KMS-11 (cell line): ENCODE results near the gene KCNJ16.

Experiments used
- H2AFZ ChIP-seq: fragments of 200-600 bp; sonication (generic); 2 replicates; pipeline ENCODE4 v1.6.1; 2016; ENCODE audit warnings: antibody characterized with exemption, mixed run types, low read depth
- H3K27ac ChIP-seq: fragments of 200-600 bp; sonication (generic); 2 replicates; pipeline ENCODE4 v1.6.1; 2016; ENCODE audit warnings: mild to moderate bottlenecking, mixed run types
- H3K27me3 ChIP-seq: fragments of 200-600 bp; sonication (generic); 2 replicates; pipeline ENCODE4 v1.6.1; 2017; ENCODE audit warnings: mild to moderate bottlenecking, low read depth, mixed run types, moderate library complexity; ENCODE audit not compliant: insufficient read depth
- H3K36me3 ChIP-seq: fragments of 200-600 bp; sonication (generic); 2 replicates; pipeline ENCODE4 v1.6.1; 2017; ENCODE audit warnings: mild to moderate bottlenecking, mixed run types; ENCODE audit not compliant: insufficient read depth
- H3K4me1 ChIP-seq: fragments of 200-600 bp; sonication (generic); 2 replicates; pipeline ENCODE4 v1.6.1; 2016; ENCODE audit warnings: mild to moderate bottlenecking, low read depth, mixed run types; ENCODE audit not compliant: poor library complexity, severe bottlenecking
- H3K4me2 ChIP-seq: fragments of 200-600 bp; sonication (generic); 2 replicates; pipeline ENCODE4 v1.7.0; 2016; ENCODE audit warnings: mild to moderate bottlenecking, mixed run types
- H3K4me3 ChIP-seq: fragments of 200-600 bp; sonication (generic); IDR thresholded peaks from 2 replicates; pipeline ENCODE4 v1.6.1; 2017; ENCODE audit warnings: low read depth, low read length, mixed read lengths; ENCODE audit not compliant: insufficient read depth
- H3K79me2 ChIP-seq: fragments of 200-600 bp; sonication (generic); 2 replicates; pipeline ENCODE4 v1.6.1; 2016; ENCODE audit warnings: low read depth, mixed run types; ENCODE audit not compliant: insufficient read depth
- H3K9ac ChIP-seq: fragments of 200-600 bp; sonication (generic); 2 replicates; pipeline ENCODE4 v1.6.1; 2016; ENCODE audit warnings: mild to moderate bottlenecking, mixed run types
- H4K20me1 ChIP-seq: fragments of 200-600 bp; sonication (generic); 2 replicates; pipeline ENCODE4 v1.6.1; 2016; ENCODE audit warnings: mild to moderate bottlenecking, mixed run types; ENCODE audit not compliant: insufficient read depth
- TF ChIP-seq, protein P1 (sequence below): fragments of 200-600 bp; sonication (generic); conservative IDR thresholded peaks from 2 replicates; pipeline ENCODE4 v1.6.1; 2017; ENCODE audit warnings: low read depth, mild to moderate bottlenecking, antibody characterized with exemption, low read length, moderate library complexity, mixed read lengths

KCNJ16 gene

DNA sequence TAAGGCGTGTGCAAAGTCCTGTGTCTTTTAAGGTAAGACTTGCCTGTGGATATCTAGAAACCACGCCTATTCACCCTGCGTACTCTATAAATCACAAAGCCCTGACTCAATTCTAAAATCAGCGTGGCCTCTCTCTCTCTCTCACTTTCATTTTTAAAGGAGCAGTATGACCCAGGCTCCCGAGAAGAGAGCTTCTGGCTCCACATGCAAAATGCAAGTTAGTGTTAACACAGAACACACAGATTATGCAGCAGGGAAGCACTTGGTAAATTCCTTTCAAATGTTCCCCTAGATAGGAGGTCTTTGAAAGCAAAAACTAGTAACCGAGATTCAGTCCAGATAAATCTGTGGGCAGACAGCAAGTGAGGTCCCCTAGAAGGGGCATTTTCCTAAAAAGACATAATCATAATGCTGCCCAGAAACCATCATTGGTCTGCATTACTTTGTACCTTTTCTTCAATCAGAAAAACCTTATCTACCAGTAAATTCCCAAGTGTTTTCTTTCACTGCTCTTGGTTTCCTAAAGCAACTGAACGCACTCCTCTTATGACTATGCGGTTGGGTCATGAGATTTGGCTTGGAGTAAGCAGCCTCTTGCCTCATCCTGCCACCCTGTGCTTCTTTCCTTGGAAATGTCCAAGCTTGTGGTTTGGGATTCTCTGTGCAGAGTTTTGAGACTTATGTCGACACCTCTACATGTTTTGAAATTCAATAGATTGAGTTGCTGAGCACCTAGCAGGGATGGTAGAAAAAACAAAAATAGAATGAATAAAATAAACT, 62.6 kb downstream of the KCNJ16 start:
- Histone ChIP-seq H3K79me2 (no peaks in the 10 kb centered on the region), H3K27me3 (no peaks in the 10 kb centered on the region), H3K4me3 (no peak overlapping the region), H3K4me1 (peaks cover 12% of the 10 kb centered on the region), H3K27ac (no peak overlapping the region), H3K4me2 (peak overlapping the region; percentile 57), H4K20me1 (no peaks in the 10 kb centered on the region), H3K36me3 (no peaks in the 10 kb centered on the region), H2AFZ (peak overlapping the region; percentile 56), H3K9ac (no peak overlapping the region)
- TF ChIP-seq, protein P1, sequence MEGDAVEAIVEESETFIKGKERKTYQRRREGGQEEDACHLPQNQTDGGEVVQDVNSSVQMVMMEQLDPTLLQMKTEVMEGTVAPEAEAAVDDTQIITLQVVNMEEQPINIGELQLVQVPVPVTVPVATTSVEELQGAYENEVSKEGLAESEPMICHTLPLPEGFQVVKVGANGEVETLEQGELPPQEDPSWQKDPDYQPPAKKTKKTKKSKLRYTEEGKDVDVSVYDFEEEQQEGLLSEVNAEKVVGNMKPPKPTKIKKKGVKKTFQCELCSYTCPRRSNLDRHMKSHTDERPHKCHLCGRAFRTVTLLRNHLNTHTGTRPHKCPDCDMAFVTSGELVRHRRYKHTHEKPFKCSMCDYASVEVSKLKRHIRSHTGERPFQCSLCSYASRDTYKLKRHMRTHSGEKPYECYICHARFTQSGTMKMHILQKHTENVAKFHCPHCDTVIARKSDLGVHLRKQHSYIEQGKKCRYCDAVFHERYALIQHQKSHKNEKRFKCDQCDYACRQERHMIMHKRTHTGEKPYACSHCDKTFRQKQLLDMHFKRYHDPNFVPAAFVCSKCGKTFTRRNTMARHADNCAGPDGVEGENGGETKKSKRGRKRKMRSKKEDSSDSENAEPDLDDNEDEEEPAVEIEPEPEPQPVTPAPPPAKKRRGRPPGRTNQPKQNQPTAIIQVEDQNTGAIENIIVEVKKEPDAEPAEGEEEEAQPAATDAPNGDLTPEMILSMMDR = no peak

DNA sequence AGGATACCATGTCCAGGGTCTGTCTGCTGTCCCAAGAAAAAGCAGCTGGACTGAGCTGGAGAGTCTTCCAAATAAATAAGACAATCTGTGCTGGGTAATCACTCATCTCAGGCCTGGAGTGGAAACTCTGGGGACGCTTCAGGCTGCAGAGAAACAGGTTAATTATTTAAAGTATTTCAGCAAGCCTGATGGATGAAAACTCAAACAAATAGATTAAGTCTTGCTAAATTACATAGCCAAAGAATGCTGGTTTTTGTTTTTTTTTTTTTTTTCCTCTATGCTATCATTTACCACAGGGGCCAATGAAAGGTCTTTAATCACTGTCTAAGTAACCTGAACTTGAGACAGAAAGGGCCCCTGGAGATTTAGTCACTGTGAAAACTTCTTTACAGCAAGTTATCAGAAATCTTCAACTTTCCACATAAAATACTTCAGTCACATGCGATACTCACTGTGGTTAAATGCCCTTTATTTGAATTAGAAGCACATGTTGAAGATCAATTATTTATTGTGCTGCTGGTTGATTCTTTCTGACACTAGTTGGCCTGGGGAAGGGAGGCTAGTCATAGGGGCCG, 63.4 kb downstream of the KCNJ16 start:
- no peaks in the 10 kb centered on the region for H3K79me2 ChIP-seq
- no peaks in the 10 kb centered on the region for H3K36me3 ChIP-seq
- no peaks in the 10 kb centered on the region for H4K20me1 ChIP-seq
- H3K27ac ChIP-seq = no peak overlapping the region
- no peak overlapping the region for H3K9ac ChIP-seq
- no peak overlapping the region; the same call in 1 of the 2 replicates for H3K4me2 ChIP-seq
- no peak overlapping the region for H2AFZ ChIP-seq
- no peak overlapping the region for H3K4me3 ChIP-seq
- H3K27me3 ChIP-seq = no peaks in the 10 kb centered on the region
- TF ChIP-seq, protein P1 = no peak
- H3K4me1 ChIP-seq = peaks cover 12% of the 10 kb centered on the region

DNA sequence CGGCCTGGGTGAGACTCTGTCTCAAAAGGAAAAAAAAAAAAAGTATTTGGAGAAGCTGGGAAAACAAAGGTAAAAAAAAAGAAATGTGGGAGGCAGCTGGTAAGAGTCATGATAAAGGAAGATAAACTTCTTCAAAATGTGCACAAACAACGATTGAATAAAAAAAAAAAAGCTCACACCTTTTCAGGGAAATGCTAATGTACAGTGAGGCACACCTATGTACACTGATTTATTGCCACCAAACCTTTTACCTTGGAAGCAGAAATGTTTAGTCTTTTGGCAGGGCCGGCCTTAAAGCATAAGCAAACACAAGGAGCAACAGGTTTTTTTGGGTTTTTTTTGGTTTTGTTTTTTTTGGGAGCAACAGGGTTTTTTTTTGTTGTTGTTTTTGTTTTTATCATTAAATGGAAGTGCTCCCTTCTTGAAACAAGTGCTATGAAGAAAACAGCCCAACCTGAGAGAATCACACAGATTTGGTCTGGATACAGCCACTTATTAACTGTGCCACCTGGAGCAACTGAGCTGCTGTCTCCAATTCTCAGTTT, 64.5 kb downstream of the KCNJ16 start:
- Histone ChIP-seq H3K9ac (no peak overlapping the region), H2AFZ (no peak overlapping the region), H4K20me1 (no peaks in the 10 kb centered on the region), H3K36me3 (no peaks in the 10 kb centered on the region), H3K27ac (no peak overlapping the region), H3K4me2 (no peak overlapping the region), H3K4me1 (peaks cover 12% of the 10 kb centered on the region), H3K4me3 (no peak overlapping the region), H3K27me3 (no peaks in the 10 kb centered on the region), H3K79me2 (no peaks in the 10 kb centered on the region)
- TF ChIP-seq, protein P1 = no peak

DNA sequence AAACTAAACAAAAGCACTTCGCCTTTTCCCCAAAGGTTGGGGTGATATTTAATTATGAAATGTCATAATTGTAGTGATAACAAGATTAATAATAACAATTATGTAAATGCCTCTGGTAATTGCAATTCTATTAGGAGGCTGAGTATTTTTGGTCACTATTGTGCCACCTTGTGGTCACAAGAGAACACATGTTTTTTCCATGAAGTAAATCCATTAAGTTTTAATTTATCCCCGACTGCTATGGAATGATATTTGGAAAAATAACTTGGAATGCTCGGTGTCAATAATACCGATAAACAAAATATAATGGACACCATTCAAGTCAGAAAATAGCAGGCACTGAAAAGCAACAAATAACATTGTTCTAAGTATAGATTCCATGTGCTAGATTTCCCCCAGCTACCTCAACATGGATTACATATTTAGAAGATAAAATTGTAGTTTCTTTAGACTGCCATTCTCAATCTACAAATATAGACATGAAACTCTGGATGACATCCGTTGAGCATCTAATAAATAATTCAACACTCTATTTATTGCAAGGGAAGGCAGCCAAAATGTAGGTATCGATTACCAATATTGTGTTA, 69.3 kb downstream of the KCNJ16 start:
- Histone ChIP-seq H3K9ac (no peak overlapping the region), H3K27me3 (no peaks in the 10 kb centered on the region), H2AFZ (no peak overlapping the region), H3K4me2 (no peak overlapping the region), H3K79me2 (no peaks in the 10 kb centered on the region), H3K4me3 (no peak overlapping the region), H3K27ac (no peak overlapping the region), H3K36me3 (no peaks in the 10 kb centered on the region), H3K4me1 (no peaks in the 10 kb centered on the region), H4K20me1 (no peaks in the 10 kb centered on the region)
- TF ChIP-seq, protein P1 = peak; percentile 87
